ENCODE results near the gene KIAA0232. TPM values are rescaled to one million over a fixed set of nuclear protein-coding genes. Genes with fewer than 3 reads are reported as not detected.

The KIAA0232 gene
- total and polyA plus RNA-seq, 9 of the 15 experiments (the other 6 are each of a cell fraction or from before 2014, with no cell fraction given), result 3.5 to 17.4 (median 13.0) TPM

GRCh38 chr4:6926681-6927478 is 144.4 kb downstream of the KIAA0232 start (continued):
- TF ChIP-seq, protein P1, sequence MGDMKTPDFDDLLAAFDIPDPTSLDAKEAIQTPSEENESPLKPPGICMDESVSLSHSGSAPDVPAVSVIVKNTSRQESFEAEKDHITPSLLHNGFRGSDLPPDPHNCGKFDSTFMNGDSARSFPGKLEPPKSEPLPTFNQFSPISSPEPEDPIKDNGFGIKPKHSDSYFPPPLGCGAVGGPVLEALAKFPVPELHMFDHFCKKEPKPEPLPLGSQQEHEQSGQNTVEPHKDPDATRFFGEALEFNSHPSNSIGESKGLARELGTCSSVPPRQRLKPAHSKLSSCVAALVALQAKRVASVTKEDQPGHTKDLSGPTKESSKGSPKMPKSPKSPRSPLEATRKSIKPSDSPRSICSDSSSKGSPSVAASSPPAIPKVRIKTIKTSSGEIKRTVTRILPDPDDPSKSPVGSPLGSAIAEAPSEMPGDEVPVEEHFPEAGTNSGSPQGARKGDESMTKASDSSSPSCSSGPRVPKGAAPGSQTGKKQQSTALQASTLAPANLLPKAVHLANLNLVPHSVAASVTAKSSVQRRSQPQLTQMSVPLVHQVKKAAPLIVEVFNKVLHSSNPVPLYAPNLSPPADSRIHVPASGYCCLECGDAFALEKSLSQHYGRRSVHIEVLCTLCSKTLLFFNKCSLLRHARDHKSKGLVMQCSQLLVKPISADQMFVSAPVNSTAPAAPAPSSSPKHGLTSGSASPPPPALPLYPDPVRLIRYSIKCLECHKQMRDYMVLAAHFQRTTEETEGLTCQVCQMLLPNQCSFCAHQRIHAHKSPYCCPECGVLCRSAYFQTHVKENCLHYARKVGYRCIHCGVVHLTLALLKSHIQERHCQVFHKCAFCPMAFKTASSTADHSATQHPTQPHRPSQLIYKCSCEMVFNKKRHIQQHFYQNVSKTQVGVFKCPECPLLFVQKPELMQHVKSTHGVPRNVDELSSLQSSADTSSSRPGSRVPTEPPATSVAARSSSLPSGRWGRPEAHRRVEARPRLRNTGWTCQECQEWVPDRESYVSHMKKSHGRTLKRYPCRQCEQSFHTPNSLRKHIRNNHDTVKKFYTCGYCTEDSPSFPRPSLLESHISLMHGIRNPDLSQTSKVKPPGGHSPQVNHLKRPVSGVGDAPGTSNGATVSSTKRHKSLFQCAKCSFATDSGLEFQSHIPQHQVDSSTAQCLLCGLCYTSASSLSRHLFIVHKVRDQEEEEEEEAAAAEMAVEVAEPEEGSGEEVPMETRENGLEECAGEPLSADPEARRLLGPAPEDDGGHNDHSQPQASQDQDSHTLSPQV (IDR thresholded peaks at IDR 0.05), result 0 out of 2 replicates have a peak, but pooled peaks have one; percentile 22
- peak in 1 of 2 experiments; percentile 69; a peak in 1 of 4 replicates for TF ChIP-seq RCOR1 (IDR thresholded peaks at IDR 0.05; ENCODE audit: borderline replicate concordance in 1 of 2, low read depth in 2 of 2, low read length in 2 of 2)
- TF ChIP-seq TEAD4 (IDR thresholded peaks at IDR 0.05; ENCODE audit: low read length), result peak; percentile 40; the same call in 1 of the 2 replicates
- TF ChIP-seq TEAD4 (CRISPR knock-in tag; IDR thresholded peaks at IDR 0.05; ENCODE audit: borderline replicate concordance), result no peak
- TF ChIP-seq E2F6 (IDR thresholded peaks at IDR 0.05; ENCODE audit: borderline replicate concordance in 1 of 2, extremely low read depth in 1 of 2, insufficient read depth in 1 of 2, insufficient read length in 1 of 2, low read depth in 1 of 2, low read length in 1 of 2, poor library complexity in 1 of 2, severe bottlenecking in 1 of 2), result peak in 1 of 2 experiments; percentile 14
- no peak for TF ChIP-seq CBX1 (IDR thresholded peaks at IDR 0.05; ENCODE audit: low read depth)
- 0 out of 2 replicates have a peak, but pooled peaks have one; percentile 16 for TF ChIP-seq TCF3 (CRISPR knock-in tag; IDR thresholded peaks at IDR 0.05)
- TF ChIP-seq BCL6 (CRISPR knock-in tag; IDR thresholded peaks at IDR 0.05), result no peak

Data from K562 (cell line).